ENCODE measurements around the gene NUP210L. TPM values are rescaled to one million over a fixed set of nuclear protein-coding genes. Genes with fewer than 3 reads are reported as not detected.

NUP210L gene
- total RNA-seq, 5 donors from 2014 or later (not counting 1 experiment from before 2014, with no cell fraction given), result 0.10 to 0.35 (median 0.18) TPM

- Mint-ChIP-seq H3K9me3 (no peaks in the 10 kb centered on the region), H3K36me3 (peaks cover 45% of the 10 kb centered on the region), H3K27ac (peak overlapping the region; percentile 62 to 74), H3K27me3 (no peaks in the 10 kb centered on the region), H3K4me1 (peaks cover 73 to 77% (median 73%) of the 10 kb centered on the region in 3 donors), H3K4me3 (peak overlapping the region in 1 of 3 donors; percentile 95)
- peak in 2 of 4 experiments; percentile 25 to 29 for ATAC-seq (replicated peaks in 1 of 4)
- Histone ChIP-seq H3K9me3 (no peaks in the 10 kb centered on the region), H3K36me3 (ENCODE audit: control insufficient read depth in 2 of 2, extremely low read depth in 1 of 2, insufficient read depth in 1 of 2, low read length in 1 of 2) (peaks cover 0 to 67% of the 10 kb centered on the region in 2 donors), H3K27ac (ENCODE audit: low read length) (no peak overlapping the region), H3K4me1 (ENCODE audit: control insufficient read depth in 1 of 2, extremely low read depth in 1 of 2, insufficient read depth in 2 of 2, low read length in 2 of 2) (peaks cover 48 to 61% of the 10 kb centered on the region in 2 experiments), H3K27me3 (replicated peaks in 1 of 2; ENCODE audit: control insufficient read depth in 2 of 2, extremely low read depth in 1 of 2, insufficient read depth in 2 of 2, low read length in 1 of 2) (no peaks in the 10 kb centered on the region), H3K4me3 (ENCODE audit: control insufficient read depth in 1 of 2, extremely low read depth in 1 of 2, low read length in 1 of 2) (no peak overlapping the region)
- no CpG with 5 or more reads among the region's 2 CpGs for WGBS (ENCODE audit: insufficient coverage)
- DNase-seq, result no peak
- CTCF ChIA-PET, result interaction anchor here in 1 of 2 donors (0.7 to 1.1 kb wide), 2 partner anchors 9 to 19 kb away, joined by 3 to 4 read pairs; no protein-coding TSS in a partner anchor
- POLR2A ChIA-PET, result interaction anchor here in 1 of 2 donors (0.6 kb wide), 1 partner anchor 200 kb away, joined by 6 read pairs; no protein-coding TSS in a partner anchor
Observed at GRCh38 chr1:154176337-154176736, 21.5 kb upstream of the NUP210L start.

GRCh38 chr1:154174654-154175053 is 19.8 kb upstream of the NUP210L start:
- POLR2A ChIA-PET, result no interaction called here

GRCh38 chr1:154171880-154172279 is 17.0 kb upstream of the NUP210L start:
- no peaks in the 10 kb centered on the region for H3K9me3 Mint-ChIP-seq
- no peak for DNase-seq
- no peaks in the 10 kb centered on the region for H3K9me3 ChIP-seq
- peak overlapping the region; percentile 72 to 79 for H3K27ac Mint-ChIP-seq
- H3K27me3 Mint-ChIP-seq, result no peaks in the 10 kb centered on the region
- H3K27me3 ChIP-seq (replicated peaks in 1 of 2; ENCODE audit: control insufficient read depth in 2 of 2, extremely low read depth in 1 of 2, insufficient read depth in 2 of 2, low read length in 1 of 2), result no peaks in the 10 kb centered on the region
- ChIA-PET POLR2A (interaction anchor here in 1 of 2 donors (0.7 kb wide), 1 partner anchor 163 kb away, joined by 5 read pairs; no protein-coding TSS in a partner anchor), CTCF (no interaction called here)
- peaks cover 9 to 20% of the 10 kb centered on the region in 2 experiments for H3K4me1 ChIP-seq (ENCODE audit: control insufficient read depth in 1 of 2, extremely low read depth in 1 of 2, insufficient read depth in 2 of 2, low read length in 2 of 2)
- 100% methylated on average over 1 of the region's 5 CpGs for WGBS (ENCODE audit: insufficient coverage)
- peaks cover 10 to 94% of the 10 kb centered on the region in 2 donors for H3K36me3 ChIP-seq (ENCODE audit: control insufficient read depth in 2 of 2, extremely low read depth in 1 of 2, insufficient read depth in 1 of 2, low read length in 1 of 2)
- no peak overlapping the region for H3K4me3 ChIP-seq (ENCODE audit: control insufficient read depth in 1 of 2, extremely low read depth in 1 of 2, low read length in 1 of 2)
- peaks cover 59% of the 10 kb centered on the region for H3K36me3 Mint-ChIP-seq
- no peak for ATAC-seq (replicated peaks in 1 of 4)
- H3K27ac ChIP-seq (ENCODE audit: low read length), result no peak overlapping the region
- peaks cover 47 to 55% (median 53%) of the 10 kb centered on the region in 3 donors for H3K4me1 Mint-ChIP-seq
- peak overlapping the region in 1 of 3 donors; percentile 10 for H3K4me3 Mint-ChIP-seq

More at GRCh38 chr1:154174654-154175053, 19.8 kb upstream of the NUP210L start:
- H3K27me3 ChIP-seq (replicated peaks in 1 of 2; ENCODE audit: control insufficient read depth in 2 of 2, extremely low read depth in 1 of 2, insufficient read depth in 2 of 2, low read length in 1 of 2), result no peaks in the 10 kb centered on the region
- CTCF ChIA-PET, result no interaction called here
- no peak overlapping the region for H3K27ac Mint-ChIP-seq
- WGBS (ENCODE audit: insufficient coverage), result 76% methylated on average over 4 of the region's 4 CpGs
- peaks cover 1 to 79% of the 10 kb centered on the region in 2 donors for H3K36me3 ChIP-seq (ENCODE audit: control insufficient read depth in 2 of 2, extremely low read depth in 1 of 2, insufficient read depth in 1 of 2, low read length in 1 of 2)
- peaks cover 53% of the 10 kb centered on the region for H3K36me3 Mint-ChIP-seq
- peaks cover 35 to 47% of the 10 kb centered on the region in 2 experiments for H3K4me1 ChIP-seq (ENCODE audit: control insufficient read depth in 1 of 2, extremely low read depth in 1 of 2, insufficient read depth in 2 of 2, low read length in 2 of 2)
- no peak overlapping the region for H3K4me3 ChIP-seq (ENCODE audit: control insufficient read depth in 1 of 2, extremely low read depth in 1 of 2, low read length in 1 of 2)
- no peak for ATAC-seq (replicated peaks in 1 of 4)
- no peak for DNase-seq
- no peaks in the 10 kb centered on the region for H3K27me3 Mint-ChIP-seq
- peaks cover 70 to 74% (median 71%) of the 10 kb centered on the region in 3 donors for H3K4me1 Mint-ChIP-seq
- H3K9me3 Mint-ChIP-seq, result no peaks in the 10 kb centered on the region
- no peak overlapping the region for H3K27ac ChIP-seq (ENCODE audit: low read length)
- no peak overlapping the region for H3K4me3 Mint-ChIP-seq
- H3K9me3 ChIP-seq, result no peaks in the 10 kb centered on the region

- no CpG with 5 or more reads among the region's 4 CpGs for WGBS (ENCODE audit: insufficient coverage)
- ChIA-PET POLR2A (interaction anchor here in 1 of 2 donors (0.7 kb wide), 1 partner anchor 164 kb away, joined by 5 read pairs; no protein-coding TSS in a partner anchor), CTCF (no interaction called here)
- Histone ChIP-seq H3K9me3 (no peaks in the 10 kb centered on the region), H3K27me3 (replicated peaks in 1 of 2; ENCODE audit: control insufficient read depth in 2 of 2, extremely low read depth in 1 of 2, insufficient read depth in 2 of 2, low read length in 1 of 2) (no peaks in the 10 kb centered on the region), H3K27ac (ENCODE audit: low read length) (no peak overlapping the region), H3K36me3 (ENCODE audit: control insufficient read depth in 2 of 2, extremely low read depth in 1 of 2, insufficient read depth in 1 of 2, low read length in 1 of 2) (peaks cover 10 to 97% of the 10 kb centered on the region in 2 donors), H3K4me3 (ENCODE audit: control insufficient read depth in 1 of 2, extremely low read depth in 1 of 2, low read length in 1 of 2) (no peak overlapping the region), H3K4me1 (ENCODE audit: control insufficient read depth in 1 of 2, extremely low read depth in 1 of 2, insufficient read depth in 2 of 2, low read length in 2 of 2) (peaks cover 5 to 13% of the 10 kb centered on the region in 2 experiments)
- Mint-ChIP-seq H3K4me3 (no peak overlapping the region), H3K9me3 (no peaks in the 10 kb centered on the region), H3K27ac (peak overlapping the region; percentile 72 to 81), H3K4me1 (peaks cover 44 to 49% (median 47%) of the 10 kb centered on the region in 3 donors), H3K36me3 (peaks cover 58% of the 10 kb centered on the region), H3K27me3 (no peaks in the 10 kb centered on the region)
- ATAC-seq (replicated peaks in 1 of 4), result no peak
- no peak for DNase-seq
Observed at GRCh38 chr1:154171223-154171583, 16.3 kb upstream of the NUP210L start.

GRCh38 chr1:154170547-154171222 is 15.8 kb upstream of the NUP210L start:
- no peaks in the 10 kb centered on the region for H3K9me3 Mint-ChIP-seq
- H3K36me3 ChIP-seq (ENCODE audit: control insufficient read depth in 2 of 2, extremely low read depth in 1 of 2, insufficient read depth in 1 of 2, low read length in 1 of 2), result peaks cover 10 to 97% of the 10 kb centered on the region in 2 donors
- no peak overlapping the region for H3K4me3 Mint-ChIP-seq
- ATAC-seq (replicated peaks in 1 of 4) (peak in 3 of 4 experiments; percentile 68 to 83 (median 75)), DNase-seq (no peak)
- H3K4me1 Mint-ChIP-seq, result peaks cover 42 to 48% (median 44%) of the 10 kb centered on the region in 3 donors
- CTCF ChIA-PET, result no interaction called here
- POLR2A ChIA-PET, result no interaction called here
- H3K27ac Mint-ChIP-seq, result peak overlapping the region; percentile 72 to 81
- H3K27ac ChIP-seq (ENCODE audit: low read length), result no peak overlapping the region
- peaks cover 60% of the 10 kb centered on the region for H3K36me3 Mint-ChIP-seq
- H3K4me1 ChIP-seq (ENCODE audit: control insufficient read depth in 1 of 2, extremely low read depth in 1 of 2, insufficient read depth in 2 of 2, low read length in 2 of 2), result peaks cover 2 to 8% of the 10 kb centered on the region in 2 experiments
- H3K4me3 ChIP-seq (ENCODE audit: control insufficient read depth in 1 of 2, extremely low read depth in 1 of 2, low read length in 1 of 2), result no peak overlapping the region
- H3K27me3 Mint-ChIP-seq, result no peaks in the 10 kb centered on the region
- no peaks in the 10 kb centered on the region for H3K27me3 ChIP-seq (replicated peaks in 1 of 2; ENCODE audit: control insufficient read depth in 2 of 2, extremely low read depth in 1 of 2, insufficient read depth in 2 of 2, low read length in 1 of 2)
- no peaks in the 10 kb centered on the region for H3K9me3 ChIP-seq

- CTCF ChIA-PET, result interaction anchor here in 1 of 2 donors (0.6 to 0.7 kb wide), 4 partner anchors 9 to 221 kb away, joined by 3 read pairs; no protein-coding TSS in a partner anchor
- Mint-ChIP-seq H3K27me3 (no peaks in the 10 kb centered on the region), H3K27ac (peak overlapping the region; percentile 49 to 73), H3K4me1 (peaks cover 36 to 66% (median 46%) of the 10 kb centered on the region in 3 donors), H3K4me3 (no peak overlapping the region), H3K36me3 (peaks cover 81% of the 10 kb centered on the region), H3K9me3 (no peaks in the 10 kb centered on the region)
- peaks cover 0 to 5% of the 10 kb centered on the region in 2 experiments for H3K4me1 ChIP-seq (ENCODE audit: control insufficient read depth in 1 of 2, extremely low read depth in 1 of 2, insufficient read depth in 2 of 2, low read length in 2 of 2)
- H3K27ac ChIP-seq (ENCODE audit: low read length), result no peak overlapping the region
- H3K4me3 ChIP-seq (ENCODE audit: control insufficient read depth in 1 of 2, extremely low read depth in 1 of 2, low read length in 1 of 2), result no peak overlapping the region
- H3K36me3 ChIP-seq (ENCODE audit: control insufficient read depth in 2 of 2, extremely low read depth in 1 of 2, insufficient read depth in 1 of 2, low read length in 1 of 2), result peaks cover 12 to 98% of the 10 kb centered on the region in 2 donors
- no peaks in the 10 kb centered on the region for H3K27me3 ChIP-seq (replicated peaks in 1 of 2; ENCODE audit: control insufficient read depth in 2 of 2, extremely low read depth in 1 of 2, insufficient read depth in 2 of 2, low read length in 1 of 2)
- POLR2A ChIA-PET, result interaction anchor here (0.6 to 1.2 kb wide), 4 partner anchors 13 to 174 kb away, joined by 3 to 4 read pairs (median 4); no protein-coding TSS in a partner anchor
- DNase-seq (no peak), ATAC-seq (replicated peaks in 1 of 4) (no peak)
- no peaks in the 10 kb centered on the region for H3K9me3 ChIP-seq
Observed at GRCh38 chr1:154167461-154167860, 12.6 kb upstream of the NUP210L start.

Measured in T-cell (primary cell).